IMR-90 (cell line): ENCODE data around the gene SH2D6. TPM values are rescaled to one million over a fixed set of nuclear protein-coding genes. Genes with fewer than 3 reads are reported as not detected.

Experiments used
- ATAC-seq: fragments of 200-7000 bp; cut with Tn5 transposase; 2 replicates; pipeline ENCODE4 v1.9.1; 2020; ENCODE audit warnings: low read depth, mild to moderate bottlenecking, moderate library complexity
- BruUV-seq: library from RNA; stranded (reverse); fragments of 400-500 nt; replicated peaks from 2 replicates; lab custom pipeline; 2021; lab: Mats Ljungman, UMichigan
- CTCF ChIA-PET: fragments of 300-600 bp; formaldehyde crosslinking; extraction: SDS; loops from one replicate; lab custom pipeline; 2021; ENCODE audit warnings: antibody characterized with exemption; lab: Yijun Ruan, JAX
- POLR2A ChIA-PET: fragments of 300-600 bp; sonication (Branson Sonifier 250); formaldehyde crosslinking; loops from one replicate; lab custom pipeline; 2022; ENCODE audit warnings: antibody characterized with exemption; ENCODE audit not compliant: unreplicated experiment; lab: Charles Lee
- DNase-seq: peaks from one replicate; pipeline ENCODE4 v3.0.0; 2013
- H2AFZ ChIP-seq: replicated peaks from 2 replicates; pipeline ENCODE3; 2013; ENCODE audit warnings: low read length, mild to moderate bottlenecking; ENCODE audit not compliant: poor library complexity
- H2AK5ac ChIP-seq: 2 replicates; pipeline ENCODE4 v1.6.1; 2013; ENCODE audit warnings: low read depth, low read length, inconsistent platforms
- H2AK9ac ChIP-seq: replicated peaks from 2 replicates; pipeline ENCODE3; 2013; ENCODE audit warnings: mild to moderate bottlenecking, low read depth, low read length, moderate library complexity; ENCODE audit not compliant: poor library complexity
- H2BK120ac ChIP-seq: 2 replicates; pipeline ENCODE4 v1.6.1; 2013; ENCODE audit warnings: low read depth, low read length, inconsistent platforms
- H2BK15ac ChIP-seq: 3 replicates; pipeline ENCODE4 v1.6.1; 2013; ENCODE audit warnings: low read depth, low read length, inconsistent platforms
- H2BK20ac ChIP-seq: 2 replicates; pipeline ENCODE4 v1.6.1; 2013; ENCODE audit warnings: low read depth, mild to moderate bottlenecking, inconsistent platforms, low read length, moderate library complexity
- H2BK5ac ChIP-seq: 2 replicates; pipeline ENCODE4 v1.6.1; 2013; ENCODE audit warnings: mild to moderate bottlenecking, low read depth, low read length, inconsistent platforms; ENCODE audit not compliant: poor library complexity, severe bottlenecking
- H3K14ac ChIP-seq: replicated peaks from 2 replicates; pipeline ENCODE4 v1.6.1; 2013; ENCODE audit warnings: low read depth, low read length, inconsistent platforms
- H3K18ac ChIP-seq: 2 replicates; pipeline ENCODE4 v1.6.1; 2013; ENCODE audit warnings: low read depth, low read length, control low read depth
- H3K23ac ChIP-seq: 2 replicates; pipeline ENCODE4 v1.6.1; 2013; ENCODE audit warnings: low read depth, low read length, inconsistent platforms
- H3K27ac ChIP-seq: 2 replicates; pipeline ENCODE4 v1.5.1; 2013; ENCODE audit warnings: mild to moderate bottlenecking, control low read depth, low read length; ENCODE audit not compliant: insufficient read depth
- H3K27me3 ChIP-seq: 2 replicates; pipeline ENCODE4 v1.6.1; 2013; ENCODE audit warnings: low read length; ENCODE audit not compliant: control insufficient read depth, insufficient read depth
- H3K36me3 ChIP-seq: 2 replicates; pipeline ENCODE4 v1.6.1; 2013; ENCODE audit warnings: low read length, mixed read lengths; ENCODE audit not compliant: control insufficient read depth, insufficient read depth
- H3K4ac ChIP-seq: 2 replicates; pipeline ENCODE4 v1.6.1; 2013; ENCODE audit warnings: low read depth, low read length, inconsistent platforms
- H3K4me1 ChIP-seq: 2 replicates; pipeline ENCODE4 v1.6.1; 2013; ENCODE audit warnings: low read length, mixed read lengths; ENCODE audit not compliant: control insufficient read depth, insufficient read depth
- H3K4me2 ChIP-seq: 2 replicates; pipeline ENCODE4 v1.6.1; 2013; ENCODE audit warnings: low read depth, mild to moderate bottlenecking, control low read depth, low read length, moderate library complexity
- H3K4me3 ChIP-seq: 2 replicates; pipeline ENCODE4 v1.5.1; 2013; ENCODE audit warnings: low read depth, mild to moderate bottlenecking, control low read depth, low read length, moderate library complexity; ENCODE audit not compliant: insufficient read depth
- H3K56ac ChIP-seq: 2 replicates; pipeline ENCODE4 v1.6.1; 2013; ENCODE audit warnings: low read length, inconsistent platforms; ENCODE audit not compliant: insufficient read depth; ENCODE audit errors: extremely low read depth
- H3K79me1 ChIP-seq, 2 experiments: 2 replicates each; pipeline ENCODE4 v1.6.1; 2013; ENCODE audit warnings: low read length in 2 of 2, inconsistent platforms in 1 of 2, low read depth in 1 of 2
- H3K9ac ChIP-seq: 2 replicates; pipeline ENCODE4 v1.6.1; 2013; ENCODE audit warnings: low read depth, low read length, control low read depth
- H3K9me1 ChIP-seq: 2 replicates; pipeline ENCODE4 v1.6.1; 2013; ENCODE audit warnings: low read length, inconsistent platforms; ENCODE audit not compliant: insufficient read depth
- H3K9me3 ChIP-seq: 2 replicates; pipeline ENCODE4 v1.6.1; 2013; ENCODE audit warnings: low read length; ENCODE audit not compliant: control insufficient read depth, insufficient read depth
- H4K20me1 ChIP-seq: 2 replicates; pipeline ENCODE4 v1.6.1; 2013; ENCODE audit warnings: low read length, inconsistent platforms; ENCODE audit not compliant: insufficient read depth
- H4K5ac ChIP-seq: 2 replicates; pipeline ENCODE4 v1.6.1; 2013; ENCODE audit warnings: mild to moderate bottlenecking, low read depth, low read length, control low read depth
- H4K8ac ChIP-seq, 2 experiments: 2 replicates each; pipeline ENCODE4 v1.6.1; 2013; ENCODE audit warnings: low read depth in 2 of 2, low read length in 2 of 2, control low read depth in 1 of 2, inconsistent platforms in 1 of 2
- H4K91ac ChIP-seq: 2 replicates; pipeline ENCODE4 v1.6.1; 2013; ENCODE audit warnings: low read depth, low read length, inconsistent platforms; ENCODE audit not compliant: insufficient read depth
- CHD1 ChIP-seq: IDR thresholded peaks from 2 replicates; pipeline ENCODE4 v1.6.1; 2012; ENCODE audit warnings: low read depth, low read length, improper control_type of control experiment
- FOS ChIP-seq: fragments of 150-350 bp; IDR thresholded peaks from 2 replicates; pipeline ENCODE4 v1.6.1; 2016; ENCODE audit warnings: low read depth, low read length
- MXI1 ChIP-seq: IDR thresholded peaks from 2 replicates; pipeline ENCODE4 v1.6.1; 2012; ENCODE audit warnings: low read depth, mild to moderate bottlenecking, low read length, moderate library complexity, borderline replicate concordance
- NFE2L2 ChIP-seq: fragments of 150-350 bp; IDR thresholded peaks from 2 replicates; pipeline ENCODE4 v1.6.1; 2016; ENCODE audit warnings: low read depth, mild to moderate bottlenecking, low read length
- POLR2A ChIP-seq: IDR thresholded peaks from 2 replicates; pipeline ENCODE4 v1.6.1; 2012; ENCODE audit warnings: mild to moderate bottlenecking, low read depth, low read length
- RAD21 ChIP-seq: IDR thresholded peaks from 2 replicates; pipeline ENCODE4 v1.6.1; 2012; ENCODE audit warnings: low read length, improper control_type of control experiment
- RCOR1 ChIP-seq: IDR thresholded peaks from 2 replicates; pipeline ENCODE4 v1.6.1; 2012; ENCODE audit warnings: mild to moderate bottlenecking, low read length, improper control_type of control experiment; ENCODE audit not compliant: insufficient replicate concordance
- WGBS, 2 experiments: methylation state at CpG; one replicate each; pipeline versions ENCODE4 v1.1.5 to v1.1.7; 2013; ENCODE audit warnings: missing lambda C conversion rate in 2 of 2; ENCODE audit not compliant: insufficient read length in 1 of 2; ENCODE audit errors: extremely low coverage in 2 of 2; 5-methylcytosine and 5-hydroxymethylcytosine counted together
- dilution Hi-C: fragments of 300-500 bp; cut with HindIII; formaldehyde crosslinking; loops from one replicate; pipeline ENCODE4 v1.14.3; 2018; ENCODE audit warnings: low sequenced_read_pairs; ENCODE audit not compliant: unreplicated experiment
- in situ Hi-C: fragments of 300-500 bp; cut with MboI; formaldehyde crosslinking; loops from 3 replicates; pipeline ENCODE4 v1.14.3; 2019; ENCODE audit warnings: low sequenced_read_pairs, inconsistent platforms, mixed read lengths
- intact Hi-C: fragments of 100-400 bp; cut with micrococcal nuclease; formaldehyde crosslinking; loops from 2 replicates; pipeline ENCODE4 v1.10.0; 2022
- polyA plus RNA-seq, 3 experiments: library from polyadenylated mRNA; depleted of rRNA; stranded (reverse); fragments of >200 nt; gene quantifications; 2 replicates each; pipeline ENCODE4 v1.2.3, GENCODE V29; 2012; ENCODE audit warnings: low replicate concordance in 1 of 3
- total RNA-seq: library from RNA; depleted of rRNA; stranded (reverse); fragments of >200 nt; gene quantifications from 2 replicates; pipeline ENCODE4 v1.2.3, GENCODE V29; 2012

SH2D6 gene
- total and polyA plus RNA-seq, 2 of the 4 experiments (the other 2 are of a cell fraction) = 0.32 to 0.36 TPM

DNA sequence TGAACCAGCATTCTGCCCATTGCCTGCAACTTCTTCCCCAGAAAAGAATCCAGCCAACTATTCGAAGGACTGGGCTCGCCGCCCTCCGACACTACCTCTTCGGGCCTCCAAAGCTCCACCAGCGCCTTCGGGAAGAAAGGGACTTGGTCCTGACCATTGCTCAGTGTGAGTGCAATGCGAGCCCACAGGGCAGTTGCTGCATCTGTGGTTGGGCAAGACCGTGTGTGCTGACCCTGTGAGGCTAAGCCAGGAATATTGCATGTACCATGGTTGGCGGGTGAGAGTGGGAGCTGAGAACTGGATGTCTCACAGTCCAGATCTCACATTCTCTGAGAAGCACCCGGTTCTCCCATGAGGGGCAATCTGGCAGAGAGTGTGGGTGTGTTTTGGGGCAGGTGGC is 47.5 kb upstream of the SH2D6 start:
- Histone ChIP-seq H3K18ac (no peak overlapping the region), H3K23ac (no peak overlapping the region), H3K27me3 (no peaks in the 10 kb centered on the region), H3K9me1 (peaks cover 11% of the 10 kb centered on the region), H2AFZ (no peak overlapping the region), H2BK120ac (no peak overlapping the region), H3K79me1 (no peaks in the 10 kb centered on the region), H2AK5ac (no peak overlapping the region), H4K5ac (no peak overlapping the region), H2BK5ac (no peak overlapping the region), H4K20me1 (no peaks in the 10 kb centered on the region), H3K14ac (no peak overlapping the region), H3K4me2 (no peak overlapping the region), H3K4ac (no peak overlapping the region), H3K56ac (no peak overlapping the region), H3K9ac (no peak overlapping the region), H4K8ac (no peak overlapping the region), H3K4me3 (no peak overlapping the region), H3K9me3 (no peaks in the 10 kb centered on the region), H3K4me1 (peaks cover 3% of the 10 kb centered on the region; the same call in 1 of the 2 replicates), H2BK15ac (no peak overlapping the region), H4K91ac (no peak overlapping the region), H3K36me3 (peaks cover 7% of the 10 kb centered on the region), H2BK20ac (no peak overlapping the region), H3K27ac (no peak overlapping the region), H2AK9ac (no peak overlapping the region)
- TF ChIP-seq RCOR1 (no peak), NFE2L2 (no peak), FOS (no peak), RAD21 (no peak), MXI1 (no peak), POLR2A (no peak), CHD1 (no peak)
- in situ Hi-C loops = no loop called here
- DNase-seq = no peak
- WGBS, 2 experiments = 100% methylated on average over 8 of the region's 11 CpGs; no CpG with 5 or more reads in 1 of the 2 experiments
- dilution Hi-C loops = no loop called here
- CTCF ChIA-PET = no interaction called here
- no TSS peak for BruUV-seq
- ATAC-seq = no peak
- intact Hi-C loops = no loop called here
- POLR2A ChIA-PET = no interaction called here
